GM19239 (cell line): ENCODE measurements around the gene INSM1.
A peak's percentile ranks its signal among the peaks of the same experiment; 100 is the strongest.

Experiments used
- DNase-seq: peaks from one replicate; pipeline ENCODE4 v3.0.0; 2011; ENCODE audit warnings: low spot score; ENCODE audit not compliant: insufficient read length
- FAIRE-seq: peaks from 2 replicates; lab custom pipeline; 2011; peaks lifted over from hg19 to GRCh38; lab: Jason Lieb, UNC

INSM1 gene

DNA sequence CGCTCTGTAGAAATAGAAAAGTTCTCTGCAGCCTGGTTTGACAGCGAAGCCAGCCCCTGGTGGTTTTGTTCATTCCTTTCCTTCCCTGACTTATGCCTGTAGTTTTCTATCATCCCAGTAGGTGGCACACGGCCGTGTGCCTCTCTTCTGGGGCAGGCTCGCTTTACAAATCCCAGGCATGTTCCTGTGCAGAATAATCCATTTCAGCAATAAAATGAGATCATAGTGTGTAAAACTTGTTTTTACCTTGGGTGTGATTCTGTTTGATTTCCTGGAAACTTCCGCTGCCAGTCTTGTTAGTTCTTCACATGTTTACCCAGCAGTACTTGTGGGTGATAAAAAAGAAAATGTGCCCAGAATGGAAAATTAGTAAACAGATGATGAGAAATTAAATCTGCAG is 7.4 kb upstream of the INSM1 start:
- DNase-seq, result peak; percentile 58
- FAIRE-seq, result peak; percentile 95

DNA sequence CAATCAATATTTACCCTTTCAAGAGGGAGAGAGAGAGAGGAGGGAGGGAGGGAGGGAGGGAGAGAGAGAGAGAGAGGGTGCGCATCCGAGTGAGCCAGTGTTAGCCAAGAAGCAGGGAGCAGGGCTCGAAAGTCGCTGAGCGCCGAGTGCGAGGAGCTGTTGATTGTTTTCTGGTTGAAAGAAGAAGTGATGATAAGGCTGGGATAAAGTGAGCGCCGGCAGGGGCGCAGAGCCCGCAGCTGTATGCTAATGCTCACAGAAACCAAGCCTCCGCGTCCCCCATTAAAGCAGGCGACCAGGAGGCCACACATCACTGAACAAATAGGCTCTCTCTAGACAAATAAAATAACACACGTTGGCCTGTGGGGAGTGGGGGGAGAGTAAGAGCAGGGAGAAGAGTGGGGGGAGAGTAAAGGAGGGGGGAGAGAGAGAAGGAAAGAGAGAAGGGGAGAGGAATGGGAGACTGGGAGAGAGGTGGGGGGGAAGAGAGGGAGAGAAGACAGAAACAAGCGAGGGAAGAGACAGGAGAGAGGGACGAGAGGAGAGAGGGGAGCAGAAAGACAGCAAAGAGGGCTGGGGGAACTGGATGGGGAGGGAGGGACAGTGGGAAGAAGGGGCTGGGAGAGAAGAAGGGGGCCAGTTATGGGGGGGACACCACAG is 5.0 kb upstream of the INSM1 start:
- FAIRE-seq, result no peak
- DNase-seq, result no peak

DNA sequence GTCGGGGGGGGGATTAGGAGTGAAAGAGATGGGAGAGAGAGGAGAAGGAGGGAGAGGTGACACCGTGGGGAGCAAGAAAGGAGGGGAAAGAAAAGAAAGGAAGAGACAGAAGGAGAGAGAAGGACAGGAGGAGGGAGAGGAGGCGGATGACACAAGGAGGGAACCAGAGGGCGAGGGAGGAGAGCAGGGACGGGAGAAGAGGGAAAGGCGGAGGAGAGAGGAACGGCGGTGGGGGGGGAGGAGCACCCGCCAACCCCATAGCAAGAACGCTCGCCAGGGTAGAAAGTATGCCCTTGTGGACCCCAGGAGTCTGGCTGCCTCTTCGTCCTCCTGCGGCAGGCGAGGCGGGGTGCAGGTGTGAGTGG is 4.5 kb upstream of the INSM1 start:
- DNase-seq, result no peak
- FAIRE-seq, result no peak

DNA sequence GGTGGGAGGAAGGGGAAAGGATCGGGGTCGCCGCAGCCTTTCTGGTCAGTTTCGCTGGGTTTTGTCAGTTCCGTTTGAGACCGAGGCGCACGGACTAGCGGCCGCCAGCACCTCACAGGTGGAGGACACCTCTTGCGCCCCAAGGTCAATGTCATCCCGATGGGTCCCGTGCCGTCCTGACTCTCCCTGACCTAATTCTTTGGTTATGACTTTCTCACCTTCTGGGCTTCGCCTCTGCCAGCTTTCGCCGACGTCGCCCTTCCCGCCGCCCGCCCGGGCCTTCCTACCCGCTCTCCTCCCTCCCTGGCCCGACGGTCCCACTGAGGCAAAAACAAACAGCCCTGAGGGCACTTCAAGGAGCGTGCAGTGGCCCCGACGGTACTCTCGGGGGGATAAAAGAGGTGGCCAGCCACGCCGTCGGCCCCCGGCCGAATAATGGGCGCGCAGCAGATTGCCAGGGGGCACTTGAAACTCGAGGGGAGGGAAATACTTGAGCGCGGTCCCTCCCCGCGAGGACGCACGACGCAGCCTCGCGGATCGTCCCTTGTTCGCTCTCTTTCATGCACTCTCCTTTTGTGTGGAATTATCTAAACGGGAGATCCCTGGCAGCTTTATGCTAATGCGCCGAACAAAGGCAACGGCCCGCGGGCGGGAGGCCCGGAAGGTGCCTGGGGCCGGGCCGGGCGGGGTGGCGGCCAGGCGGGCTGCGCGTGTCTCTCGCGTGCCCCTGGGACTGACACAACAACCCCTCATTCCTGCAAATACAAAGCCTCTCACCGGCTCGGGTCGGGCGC is 3.9 kb upstream of the INSM1 start:
- no peak for FAIRE-seq
- DNase-seq, result no peak

DNA sequence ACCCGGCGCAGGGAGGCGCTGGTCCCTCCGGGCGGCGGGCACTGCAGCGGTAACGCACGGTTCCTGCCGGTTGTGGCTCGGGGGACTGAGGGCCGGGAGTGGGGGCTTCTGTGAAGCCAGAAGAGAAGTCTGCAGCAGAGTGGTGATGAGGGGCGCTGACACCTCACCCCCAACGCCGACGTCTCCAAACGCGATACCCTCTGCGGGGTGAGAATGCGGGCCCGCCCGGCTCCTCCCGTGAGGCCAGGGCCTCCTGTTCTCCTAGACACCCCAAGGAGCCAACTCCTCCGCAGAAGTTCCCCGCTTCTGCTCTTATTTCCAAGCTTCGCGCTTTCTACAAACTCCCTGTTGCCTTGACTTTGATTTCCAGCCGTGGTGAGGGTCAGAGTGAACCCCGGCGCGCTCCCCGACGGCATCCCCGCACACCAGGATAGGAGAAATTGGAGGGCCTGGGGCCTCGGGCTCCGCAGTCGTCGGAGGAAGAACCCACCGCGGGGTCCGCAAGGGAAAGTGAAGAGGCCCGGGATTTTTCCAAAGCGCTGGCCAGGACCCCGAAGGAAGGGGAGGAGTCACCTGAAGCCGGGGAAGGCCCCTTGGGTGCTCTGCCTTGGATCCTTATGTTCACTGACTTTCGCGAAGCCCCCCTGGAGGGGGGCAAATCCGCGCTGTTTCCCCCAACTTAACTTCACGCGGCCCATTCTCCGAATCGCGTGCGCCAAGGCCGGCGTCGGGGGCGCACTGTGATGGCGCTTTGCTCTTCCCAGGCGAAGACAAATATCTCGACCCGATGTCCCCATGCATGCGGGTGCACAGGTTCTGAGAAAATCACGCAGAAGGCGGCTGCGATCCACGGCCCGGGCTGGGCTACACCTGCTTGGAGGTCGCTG is 3.1 kb upstream of the INSM1 start:
- no peak for DNase-seq
- no peak for FAIRE-seq

DNA sequence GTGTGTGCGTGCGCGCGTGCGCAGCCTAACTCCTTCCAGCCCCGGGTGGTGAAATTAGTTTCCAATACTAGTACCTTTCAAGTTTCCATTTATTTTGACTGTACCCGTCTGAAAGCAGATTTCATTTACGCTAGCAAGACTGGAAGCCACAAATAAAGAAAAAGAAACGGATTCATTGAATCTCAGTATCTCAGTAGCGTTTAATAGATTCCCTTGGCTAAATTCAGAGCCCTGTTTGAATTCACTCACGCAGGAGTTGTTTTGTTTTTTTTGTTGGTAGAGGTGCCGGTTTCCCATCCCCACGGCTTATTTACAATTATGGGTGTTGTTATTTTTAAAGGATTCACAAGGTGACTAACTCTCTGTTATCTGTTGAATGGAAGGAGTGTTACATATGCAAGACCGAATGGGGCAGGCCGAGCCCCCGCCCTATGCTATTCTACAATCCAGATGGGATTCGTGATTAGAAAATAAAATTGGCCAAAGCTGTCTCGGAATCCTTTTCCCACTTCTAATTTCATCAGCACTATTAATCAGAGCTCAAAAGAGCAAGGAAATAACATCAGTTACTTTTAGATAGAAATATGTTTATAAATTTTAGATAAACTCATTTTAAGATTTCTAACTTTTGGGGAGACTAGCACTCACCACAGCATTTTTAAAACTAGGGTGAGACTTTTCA is 2.3 kb upstream of the INSM1 start:
- FAIRE-seq (no peak), DNase-seq (no peak)

DNA sequence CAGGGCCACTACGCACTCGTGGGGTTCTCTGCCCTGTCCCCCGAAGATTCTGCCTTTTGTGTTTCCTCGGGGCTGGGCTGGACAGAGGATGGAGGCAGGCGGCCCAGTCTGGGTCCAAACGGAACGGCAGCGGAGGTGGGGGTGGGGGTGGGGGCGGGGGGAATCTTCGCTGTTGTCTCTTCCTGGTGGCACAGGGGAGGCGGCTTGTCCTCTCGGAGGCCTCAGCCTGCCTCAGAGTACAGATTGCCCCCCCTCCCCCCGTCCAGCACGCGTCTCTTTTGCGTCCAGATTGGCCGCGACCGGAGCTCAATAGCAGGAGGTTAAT is 1.4 kb upstream of the INSM1 start:
- FAIRE-seq, result no peak
- DNase-seq, result no peak

DNA sequence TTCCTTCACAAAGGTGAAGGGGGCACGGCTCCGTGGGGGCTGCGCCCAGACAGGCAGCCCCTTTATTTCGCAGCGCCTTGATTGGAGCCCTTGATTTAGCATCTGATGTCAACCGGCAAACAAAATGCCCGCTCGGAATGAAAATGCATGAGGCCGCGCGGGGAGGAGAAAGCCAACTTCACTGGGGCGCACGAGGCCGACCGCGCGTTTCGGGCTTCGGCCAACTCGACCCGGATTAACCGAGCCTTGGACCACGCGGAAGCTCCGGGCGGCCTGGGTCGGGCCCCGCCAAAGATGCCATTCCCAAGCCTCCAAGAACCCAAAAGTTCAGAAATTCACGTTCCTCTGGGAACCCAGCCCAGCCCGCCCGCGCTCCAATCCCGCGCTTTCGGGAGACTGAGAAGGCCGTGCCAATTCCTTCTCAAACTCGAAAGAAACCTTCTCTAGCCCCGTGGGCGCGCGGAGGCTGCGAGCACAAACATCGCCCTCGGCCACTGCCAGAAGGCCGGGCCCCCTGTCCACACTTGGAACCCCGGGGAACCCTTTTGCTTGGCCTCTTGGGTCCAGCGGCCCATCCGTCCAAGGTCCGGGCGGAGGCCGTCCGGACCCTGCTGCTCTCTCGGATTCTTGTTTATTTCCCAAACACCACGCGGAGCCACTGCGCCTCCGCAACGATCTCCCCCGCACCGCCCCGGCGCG is 879 bp upstream of the INSM1 start:
- DNase-seq, result no peak
- no peak for FAIRE-seq

DNA sequence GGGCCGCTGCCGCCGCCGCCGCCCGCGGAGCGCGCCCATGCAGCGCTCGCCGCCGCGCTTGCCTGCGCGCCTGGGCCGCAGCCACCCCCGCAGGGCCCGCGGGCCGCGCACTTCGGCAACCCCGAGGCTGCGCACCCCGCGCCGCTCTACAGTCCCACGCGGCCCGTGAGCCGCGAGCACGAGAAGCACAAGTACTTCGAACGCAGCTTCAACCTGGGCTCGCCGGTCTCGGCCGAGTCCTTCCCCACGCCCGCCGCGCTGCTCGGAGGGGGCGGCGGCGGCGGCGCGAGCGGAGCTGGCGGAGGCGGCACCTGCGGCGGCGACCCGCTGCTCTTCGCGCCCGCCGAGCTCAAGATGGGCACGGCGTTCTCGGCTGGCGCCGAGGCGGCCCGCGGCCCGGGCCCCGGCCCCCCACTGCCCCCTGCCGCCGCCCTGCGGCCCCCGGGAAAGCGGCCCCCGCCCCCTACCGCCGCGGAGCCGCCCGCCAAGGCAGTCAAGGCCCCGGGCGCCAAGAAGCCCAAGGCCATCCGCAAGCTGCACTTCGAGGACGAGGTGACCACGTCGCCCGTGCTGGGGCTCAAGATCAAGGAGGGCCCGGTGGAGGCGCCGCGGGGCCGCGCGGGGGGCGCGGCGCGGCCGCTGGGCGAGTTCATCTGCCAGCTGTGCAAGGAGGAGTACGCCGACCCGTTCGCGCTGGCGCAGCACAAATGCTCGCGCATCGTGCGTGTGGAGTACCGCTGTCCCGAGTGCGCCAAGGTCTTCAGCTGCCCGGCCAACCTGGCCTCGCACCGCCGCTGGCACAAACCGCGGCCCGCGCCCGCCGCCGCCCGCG is 730 bp downstream of the INSM1 start:
- FAIRE-seq, result no peak

DNA sequence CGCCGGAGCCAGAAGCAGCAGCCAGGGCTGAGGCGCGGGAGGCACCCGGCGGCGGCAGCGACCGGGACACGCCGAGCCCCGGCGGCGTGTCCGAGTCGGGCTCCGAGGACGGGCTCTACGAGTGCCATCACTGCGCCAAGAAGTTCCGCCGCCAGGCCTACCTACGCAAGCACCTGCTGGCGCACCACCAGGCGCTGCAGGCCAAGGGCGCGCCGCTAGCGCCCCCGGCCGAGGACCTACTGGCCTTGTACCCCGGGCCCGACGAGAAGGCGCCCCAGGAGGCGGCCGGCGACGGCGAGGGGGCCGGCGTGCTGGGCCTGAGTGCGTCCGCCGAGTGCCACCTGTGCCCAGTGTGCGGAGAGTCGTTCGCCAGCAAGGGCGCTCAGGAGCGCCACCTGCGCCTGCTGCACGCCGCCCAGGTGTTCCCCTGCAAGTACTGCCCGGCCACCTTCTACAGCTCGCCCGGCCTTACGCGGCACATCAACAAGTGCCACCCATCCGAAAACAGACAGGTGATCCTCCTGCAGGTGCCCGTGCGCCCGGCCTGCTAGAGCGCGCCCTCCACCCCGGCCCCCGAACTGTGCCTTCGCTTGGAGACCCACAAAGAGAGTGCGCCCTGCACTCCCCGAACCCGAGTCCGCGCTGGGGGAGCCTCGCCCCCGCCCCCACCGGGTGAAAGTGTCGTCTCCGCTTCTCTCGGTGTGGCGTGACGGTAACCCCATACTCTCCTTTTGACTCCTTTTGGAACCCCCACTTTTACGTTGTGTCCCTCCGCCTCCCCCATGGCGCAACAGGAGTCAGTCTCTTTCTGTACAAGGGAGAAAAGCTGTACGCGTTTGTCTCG is 1.6 kb downstream of the INSM1 start:
- FAIRE-seq, result peak; percentile 18
- DNase-seq, result no peak

More for the DNA sequence above, 730 bp downstream of the INSM1 start:
- no peak for DNase-seq

DNA sequence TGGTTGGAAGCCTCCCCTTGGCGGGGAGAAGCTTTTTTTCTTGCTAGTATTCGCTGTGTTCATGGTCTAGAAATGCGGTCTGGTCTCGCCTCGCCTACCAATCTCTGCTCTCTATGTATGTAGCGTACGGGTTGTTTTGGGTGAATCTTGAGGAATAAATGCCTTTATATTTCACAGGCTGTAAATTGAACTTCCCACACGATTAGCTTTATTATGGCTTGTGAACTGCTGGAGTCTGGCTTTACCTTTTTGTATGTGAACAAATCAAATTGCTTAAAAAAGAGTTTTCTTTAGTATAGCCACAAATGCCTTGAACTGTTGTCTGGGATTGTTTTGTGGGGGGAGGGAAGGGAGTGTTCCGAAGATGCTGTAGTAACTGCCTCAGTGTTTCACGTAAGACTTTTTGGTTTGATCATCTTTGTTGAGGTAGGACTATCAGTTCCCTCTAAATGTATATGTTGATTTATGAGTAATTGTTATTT is 2.2 kb downstream of the INSM1 start:
- FAIRE-seq, result peak; percentile 28

DNA sequence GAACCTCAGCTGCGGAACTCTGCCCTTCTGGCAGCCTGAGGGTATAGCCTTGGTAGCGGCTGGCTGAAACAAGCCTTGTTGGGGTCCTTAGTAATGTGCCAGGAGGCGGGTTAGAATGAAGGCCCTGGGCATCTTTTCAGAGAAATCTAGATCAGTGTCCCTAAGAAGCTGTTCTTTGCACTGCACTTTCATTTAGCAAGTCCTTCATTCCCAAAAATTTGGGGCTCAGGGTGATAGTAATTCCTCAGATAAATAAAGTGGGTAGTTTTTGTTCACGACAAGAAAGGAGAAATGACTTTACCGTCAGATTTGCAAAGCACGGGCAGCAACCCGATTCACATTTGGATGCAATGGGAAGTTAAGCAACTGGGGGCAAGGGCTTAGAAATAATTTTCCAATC is 3.2 kb downstream of the INSM1 start:
- FAIRE-seq (no peak), DNase-seq (no peak)

More for the DNA sequence above, 2.2 kb downstream of the INSM1 start:
- no peak for DNase-seq

DNA sequence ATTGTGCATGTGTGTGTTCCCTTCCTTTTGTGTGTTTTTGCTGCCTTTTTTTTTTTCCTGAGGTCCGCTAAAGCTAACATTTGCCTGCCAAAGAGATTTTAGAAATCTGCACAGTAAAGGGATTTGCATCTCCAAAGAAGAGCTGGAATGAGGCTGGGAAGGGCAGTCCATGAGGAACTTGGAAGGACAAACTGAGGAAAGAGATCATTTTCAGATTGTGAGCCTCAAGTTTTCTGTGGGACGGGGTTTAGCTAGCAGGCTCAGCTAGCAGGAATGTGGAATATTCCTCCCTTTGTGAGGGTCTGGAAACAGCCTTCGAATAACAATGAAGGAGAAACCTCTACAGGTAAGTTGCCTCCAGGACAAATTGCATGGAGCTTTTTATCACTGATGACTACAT is 3.8 kb downstream of the INSM1 start:
- DNase-seq (no peak), FAIRE-seq (no peak)

DNA sequence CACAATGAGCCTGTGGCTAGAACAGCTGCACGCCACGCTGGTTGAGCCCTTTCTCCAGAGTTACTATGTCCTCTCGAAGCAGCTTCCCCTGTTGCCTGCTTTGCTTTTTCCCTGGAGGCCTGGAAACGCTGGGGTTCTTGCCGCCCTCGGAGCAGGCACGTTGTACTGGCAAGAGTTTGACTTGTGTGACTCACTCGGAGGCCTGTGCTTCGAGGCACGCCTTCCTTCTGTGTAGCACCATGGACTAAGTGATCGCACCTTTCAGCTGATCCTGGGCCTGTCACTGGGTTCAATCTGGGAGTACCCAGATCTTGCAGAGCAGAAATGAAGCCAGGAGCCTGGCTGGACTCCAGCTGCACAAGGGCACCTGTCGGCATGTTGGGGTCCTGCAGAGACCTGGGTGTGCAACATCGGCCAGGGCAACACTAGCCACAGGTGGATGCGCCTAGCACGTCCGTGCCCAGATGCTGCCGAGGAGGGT is 5.2 kb downstream of the INSM1 start:
- FAIRE-seq (no peak), DNase-seq (no peak)

DNA sequence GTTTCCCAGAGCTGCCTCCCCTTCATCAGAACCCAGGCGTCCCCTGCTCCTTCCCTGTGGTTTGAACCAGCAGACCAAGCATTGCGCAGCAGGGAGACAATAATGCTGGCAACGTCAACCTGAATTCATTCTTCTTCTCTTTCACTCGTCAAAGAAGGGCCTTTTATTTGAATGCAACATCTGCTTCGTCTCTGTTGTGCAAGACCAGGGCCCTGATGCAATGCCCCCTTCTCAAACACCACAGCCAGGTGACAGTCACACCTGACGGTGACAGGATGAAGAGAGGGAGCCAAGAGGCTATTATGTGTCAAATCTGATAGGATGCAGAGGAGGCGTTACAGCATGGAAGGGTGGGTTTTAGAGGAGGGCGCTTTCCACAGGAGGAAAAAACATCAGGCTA is 8.0 kb downstream of the INSM1 start:
- FAIRE-seq (no peak), DNase-seq (no peak)

DNA sequence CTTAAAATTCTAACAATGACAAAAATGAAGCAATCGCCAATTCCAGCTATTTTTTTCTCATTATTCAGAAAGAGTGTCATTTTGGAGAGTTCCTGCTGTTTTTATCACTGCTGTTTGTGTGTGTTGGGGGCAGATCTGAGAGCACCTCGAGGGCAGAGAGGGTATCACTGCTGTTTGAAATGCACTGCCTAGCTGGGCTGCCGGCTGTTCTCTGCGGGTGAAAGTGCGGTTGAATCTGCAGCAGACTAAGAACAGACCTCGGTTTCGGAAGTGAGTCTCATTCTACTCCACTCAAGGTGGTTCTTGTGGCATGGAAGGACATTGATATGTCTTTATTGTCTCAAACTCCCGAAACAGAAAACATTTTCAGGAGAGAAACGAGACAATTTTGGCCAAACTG is 18.3 kb downstream of the INSM1 start:
- DNase-seq (no peak), FAIRE-seq (no peak)

DNA sequence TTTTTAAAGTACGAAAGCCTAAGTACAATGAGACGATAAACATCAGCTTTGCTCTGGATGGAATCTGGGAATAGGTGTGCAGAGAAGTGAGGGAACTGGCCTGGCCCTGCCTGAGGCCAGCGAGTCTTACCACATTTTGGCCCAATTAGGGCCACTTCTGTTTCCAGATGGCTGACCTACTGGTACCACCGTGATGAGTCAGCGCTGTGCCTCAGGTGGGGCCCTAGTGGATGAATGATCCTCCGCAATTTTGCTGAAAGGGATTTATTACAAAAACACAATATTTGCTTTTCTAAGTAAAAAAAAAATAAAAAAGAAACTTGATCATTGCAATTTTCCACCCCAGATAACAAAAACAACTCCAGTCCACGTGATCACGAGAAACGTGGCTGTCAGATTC is 22.5 kb downstream of the INSM1 start:
- no peak for FAIRE-seq
- no peak for DNase-seq

DNA sequence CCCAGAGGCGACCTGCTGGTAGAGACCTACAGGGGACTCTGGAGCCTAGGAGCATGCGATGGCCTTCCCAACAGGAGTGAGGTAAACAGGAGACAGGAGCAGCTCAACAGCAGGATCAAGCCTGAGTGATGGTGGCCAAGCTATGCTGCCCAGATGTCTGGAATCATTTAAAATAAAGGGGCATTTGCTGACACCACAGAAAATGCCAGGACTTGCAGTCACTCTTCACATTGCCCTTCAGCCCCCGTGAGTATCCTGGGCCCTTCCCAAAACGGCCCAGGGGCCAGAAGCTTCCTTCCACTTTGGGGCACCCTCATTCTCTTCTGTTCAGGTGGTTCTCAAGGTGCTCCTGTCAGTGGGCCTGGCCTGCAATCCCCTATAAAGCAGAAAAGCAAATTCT is 23.2 kb downstream of the INSM1 start:
- DNase-seq (no peak), FAIRE-seq (no peak)
